ENCODE data around the gene AHR. TPM values are rescaled to one million over a fixed set of nuclear protein-coding genes. Genes with fewer than 3 reads are reported as not detected.

AHR gene
- polyA plus RNA-seq, 1 donor (not counting 4 experiments of a cell fraction or from before 2014, with no cell fraction given): 19.4 TPM

GRCh38 chr7:17302575-17303142, 4.2 kb downstream of the AHR start:
- H2AFZ ChIP-seq (ENCODE audit: control insufficient read depth, low read length): no peak overlapping the region
- peak overlapping the region; percentile 43 for H3K9ac ChIP-seq (ENCODE audit: control insufficient read depth, extremely low read depth, insufficient read depth, low read length)
- FAIRE-seq (peak; percentile 51), DNase-seq (ENCODE audit: low read depth, low spot score) (no peak)
- no peaks in the 10 kb centered on the region for H3K27me3 ChIP-seq (ENCODE audit: control insufficient read depth, extremely low read depth, insufficient read depth, low read length)
- H3K36me3 ChIP-seq (ENCODE audit: control insufficient read depth in 2 of 2, extremely low read depth in 1 of 2, insufficient read depth in 2 of 2, low read length in 2 of 2): no peaks in the 10 kb centered on the region
- peaks cover 32% of the 10 kb centered on the region for H3K4me1 ChIP-seq (ENCODE audit: control insufficient read depth, extremely low read depth, insufficient read depth, low read length)
- H3K79me2 ChIP-seq (ENCODE audit: control insufficient read depth, insufficient read depth, low read length): peaks cover 87% of the 10 kb centered on the region
- H3K4me2 ChIP-seq (ENCODE audit: control insufficient read depth, extremely low read depth, insufficient read depth, low read depth, low read length): peak overlapping the region; percentile 46
- peaks cover 2% of the 10 kb centered on the region for H3K9me1 ChIP-seq (ENCODE audit: control insufficient read depth, extremely low read depth, insufficient read depth, low read length)
- H3K4me3 ChIP-seq (ENCODE audit: control insufficient read depth in 2 of 3, extremely low read depth in 1 of 3, insufficient read depth in 2 of 3, low read depth in 1 of 3, low read length in 3 of 3): peak overlapping the region; percentile 11 to 68 (median 45)
- H3K27ac ChIP-seq (ENCODE audit: control insufficient read depth, insufficient read depth, low read length): peak overlapping the region; percentile 62
- dilution Hi-C loops (cut with MboI; ENCODE audit: extremely low pct_ligation_motif_present, low sequenced_read_pairs): no loop called here
- H3K9me3 ChIP-seq (ENCODE audit: control insufficient read depth, low read depth, low read length): no peaks in the 10 kb centered on the region
- TF ChIP-seq CTCF (optimal IDR thresholded peaks at IDR 0.05 in 1 of 3, IDR thresholded peaks at IDR 0.05 in 1 of 3, conservative IDR thresholded peaks at IDR 0.05 in 1 of 3; ENCODE audit: extremely low read depth in 1 of 3, insufficient read depth in 2 of 3, low read length in 3 of 3) (peak in 1 of 3 experiments; percentile 31), EZH2 (IDR thresholded peaks at IDR 0.05; ENCODE audit: low read length) (no peak)
- H4K20me1 ChIP-seq (ENCODE audit: control insufficient read depth, extremely low read depth, insufficient read depth, low read length): peaks cover 4% of the 10 kb centered on the region

GRCh38 chr7:17304926-17305325, 6.5 kb downstream of the AHR start:
- FAIRE-seq (peak; percentile 61), DNase-seq (ENCODE audit: low read depth, low spot score) (peak; percentile 54)
- Histone ChIP-seq H3K9me3 (ENCODE audit: control insufficient read depth, low read depth, low read length) (no peaks in the 10 kb centered on the region), H4K20me1 (ENCODE audit: control insufficient read depth, extremely low read depth, insufficient read depth, low read length) (peaks cover 4% of the 10 kb centered on the region), H3K4me2 (ENCODE audit: control insufficient read depth, extremely low read depth, insufficient read depth, low read depth, low read length) (peak overlapping the region; percentile 60), H3K9me1 (ENCODE audit: control insufficient read depth, extremely low read depth, insufficient read depth, low read length) (peaks cover 2% of the 10 kb centered on the region), H3K4me3 (ENCODE audit: control insufficient read depth in 2 of 3, extremely low read depth in 1 of 3, insufficient read depth in 2 of 3, low read depth in 1 of 3, low read length in 3 of 3) (no peak overlapping the region), H3K4me1 (ENCODE audit: control insufficient read depth, extremely low read depth, insufficient read depth, low read length) (peaks cover 32% of the 10 kb centered on the region), H3K79me2 (ENCODE audit: control insufficient read depth, insufficient read depth, low read length) (peaks cover 96% of the 10 kb centered on the region), H3K9ac (ENCODE audit: control insufficient read depth, extremely low read depth, insufficient read depth, low read length) (no peak overlapping the region), H3K27me3 (ENCODE audit: control insufficient read depth, extremely low read depth, insufficient read depth, low read length) (no peaks in the 10 kb centered on the region), H2AFZ (ENCODE audit: control insufficient read depth, low read length) (no peak overlapping the region), H3K36me3 (ENCODE audit: control insufficient read depth in 2 of 2, extremely low read depth in 1 of 2, insufficient read depth in 2 of 2, low read length in 2 of 2) (no peaks in the 10 kb centered on the region), H3K27ac (ENCODE audit: control insufficient read depth, insufficient read depth, low read length) (peak overlapping the region; percentile 60)
- TF ChIP-seq EZH2 (IDR thresholded peaks at IDR 0.05; ENCODE audit: low read length) (no peak), CTCF (optimal IDR thresholded peaks at IDR 0.05 in 1 of 3, IDR thresholded peaks at IDR 0.05 in 1 of 3, conservative IDR thresholded peaks at IDR 0.05 in 1 of 3; ENCODE audit: extremely low read depth in 1 of 3, insufficient read depth in 2 of 3, low read length in 3 of 3) (no peak)
- dilution Hi-C loops (cut with MboI; ENCODE audit: extremely low pct_ligation_motif_present, low sequenced_read_pairs): no loop called here
